ENCODE measurements around the gene SRF.

GRCh38 chr6:43217351-43217750, 46.3 kb downstream of the SRF start:
- no peak for TF ChIP-seq POLR2A (IDR thresholded peaks at IDR 0.05)
- TF ChIP-seq, protein P1, sequence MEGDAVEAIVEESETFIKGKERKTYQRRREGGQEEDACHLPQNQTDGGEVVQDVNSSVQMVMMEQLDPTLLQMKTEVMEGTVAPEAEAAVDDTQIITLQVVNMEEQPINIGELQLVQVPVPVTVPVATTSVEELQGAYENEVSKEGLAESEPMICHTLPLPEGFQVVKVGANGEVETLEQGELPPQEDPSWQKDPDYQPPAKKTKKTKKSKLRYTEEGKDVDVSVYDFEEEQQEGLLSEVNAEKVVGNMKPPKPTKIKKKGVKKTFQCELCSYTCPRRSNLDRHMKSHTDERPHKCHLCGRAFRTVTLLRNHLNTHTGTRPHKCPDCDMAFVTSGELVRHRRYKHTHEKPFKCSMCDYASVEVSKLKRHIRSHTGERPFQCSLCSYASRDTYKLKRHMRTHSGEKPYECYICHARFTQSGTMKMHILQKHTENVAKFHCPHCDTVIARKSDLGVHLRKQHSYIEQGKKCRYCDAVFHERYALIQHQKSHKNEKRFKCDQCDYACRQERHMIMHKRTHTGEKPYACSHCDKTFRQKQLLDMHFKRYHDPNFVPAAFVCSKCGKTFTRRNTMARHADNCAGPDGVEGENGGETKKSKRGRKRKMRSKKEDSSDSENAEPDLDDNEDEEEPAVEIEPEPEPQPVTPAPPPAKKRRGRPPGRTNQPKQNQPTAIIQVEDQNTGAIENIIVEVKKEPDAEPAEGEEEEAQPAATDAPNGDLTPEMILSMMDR (IDR thresholded peaks at IDR 0.05): no peak
